ENCODE measurements around the gene E2F6. TPM values are rescaled to one million over a fixed set of nuclear protein-coding genes. Genes with fewer than 3 reads are reported as not detected.

E2F6 gene
- total RNA-seq, 1 experiment from 2014 or later, result 21.8 TPM

GRCh38 chr2:11402436-11402835 is 63.5 kb downstream of the E2F6 start:
- Histone ChIP-seq H4K20me1 (ENCODE audit: control insufficient read depth, insufficient read depth, insufficient read length) (no peaks in the 10 kb centered on the region), H2AK5ac (ENCODE audit: insufficient read length, low read length) (no peak overlapping the region), H3K79me2 (ENCODE audit: insufficient read depth, low read length) (no peaks in the 10 kb centered on the region), H3K14ac (ENCODE audit: insufficient read depth, low read length) (no peak overlapping the region), H3K27me3 (ENCODE audit: insufficient read depth, low read length) (no peaks in the 10 kb centered on the region), H3K9ac (ENCODE audit: extremely low read depth, insufficient read length, low read length) (no peak overlapping the region), H3K4me2 (ENCODE audit: insufficient read depth, insufficient read length, low read length) (no peak overlapping the region), H4K5ac (ENCODE audit: insufficient read length, low read depth, low read length) (no peak overlapping the region), H3T11ph (ENCODE audit: low read length) (no peak overlapping the region), H2BK120ac (ENCODE audit: low read depth, low read length, poor library complexity, severe bottlenecking) (no peak overlapping the region), H4K91ac (ENCODE audit: insufficient read length, low read depth, low read length) (no peak overlapping the region), H3K27ac (ENCODE audit: insufficient read length, low read depth, low read length) (no peak overlapping the region), H3K23me2 (ENCODE audit: insufficient read length, low read depth, low read length, poor library complexity, severe bottlenecking) (no peaks in the 10 kb centered on the region), H3K9me3 (ENCODE audit: control insufficient read depth, low read depth, low read length) (no peaks in the 10 kb centered on the region), H4K8ac (replicated peaks; ENCODE audit: insufficient read length, low read depth, low read length) (no peak overlapping the region), H3K4ac (ENCODE audit: low read depth, low read length) (no peak overlapping the region), H3K18ac (ENCODE audit: insufficient read length, low read depth, low read length) (no peak overlapping the region), H3K23ac (ENCODE audit: insufficient read length, low read depth, low read length) (no peak overlapping the region), H3K56ac (ENCODE audit: insufficient read length, low read depth, low read length) (no peak overlapping the region), H2BK15ac (ENCODE audit: low read depth, low read length) (no peak overlapping the region), H2BK12ac (ENCODE audit: insufficient read length, low read depth, low read length) (no peak overlapping the region), H3K4me1 (ENCODE audit: insufficient read depth, low read length) (no peaks in the 10 kb centered on the region), H2AFZ (ENCODE audit: low read length) (no peak overlapping the region), H2BK20ac (ENCODE audit: low read depth, low read length, poor library complexity, severe bottlenecking) (no peak overlapping the region), H3K79me1 (ENCODE audit: insufficient read depth, low read depth, low read length, poor library complexity, severe bottlenecking) (no peaks in the 10 kb centered on the region), H2BK5ac (ENCODE audit: insufficient read length, low read length) (no peak overlapping the region)
- Mint-ChIP-seq H3K27ac (no peak overlapping the region), H3K4me1 (peaks cover 7 to 12% of the 10 kb centered on the region in 2 experiments), H3K9me3 (no peaks in the 10 kb centered on the region), H3K36me3 (ENCODE audit: insufficient read depth in 1 of 3, low read depth in 3 of 3) (no peaks in the 10 kb centered on the region; a peak in 1 of 7 replicates), H3K27me3 (ENCODE audit: low read depth) (peaks cover 3% of the 10 kb centered on the region), H3K4me3 (no peak overlapping the region; a peak in 1 of 5 replicates)
- WGBS (ENCODE audit: extremely low coverage, insufficient read length, low lambda C conversion rate), result no CpG with 5 or more reads among the region's 9 CpGs
- no peak for TF ChIP-seq CTCF (conservative IDR thresholded peaks at IDR 0.05)
- no peak for DNase-seq

All from H9 (cell line).